C4-2B (cell line): ENCODE results near the gene TSPO2.

Source experiments
- CTCF ChIP-seq: fragments of 450-650 bp; conservative IDR thresholded peaks from 2 replicates; pipeline ENCODE4 v1.5.1; 2017; ENCODE audit warnings: mild to moderate bottlenecking
- ZFX ChIP-seq: fragments of 450-650 bp; IDR thresholded peaks from 2 replicates; pipeline ENCODE4 v1.6.1; 2017

DNA sequence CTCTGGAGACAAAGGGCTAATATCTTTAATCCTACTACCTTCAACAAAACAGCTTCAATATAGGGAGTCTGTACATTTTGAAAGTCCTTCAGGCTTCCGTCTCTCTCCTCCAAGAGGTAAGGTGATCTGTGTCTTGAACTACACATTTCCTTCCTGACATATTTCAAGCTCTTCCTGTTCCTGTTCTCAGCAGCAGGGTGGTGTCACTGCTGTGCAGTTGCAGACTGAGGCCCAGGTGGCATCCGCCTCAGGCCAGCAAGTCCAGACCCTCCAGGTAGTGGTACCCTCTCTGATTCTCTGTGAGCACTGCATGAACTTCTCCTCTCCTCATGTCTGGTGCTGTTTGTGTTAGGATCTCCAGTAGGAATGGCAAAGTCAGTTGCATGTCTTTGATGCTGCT lies 38.4 kb downstream of the TSPO2 start:
- TF ChIP-seq CTCF (no peak), ZFX (no peak)
